ENCODE results near the gene PRKCA.

GRCh38 chr17:66508896-66509844 lies 206.8 kb downstream of the PRKCA start:
- TF ChIP-seq SUZ12 (IDR thresholded peaks at IDR 0.05; ENCODE audit: extremely low read depth, insufficient read depth, insufficient read length) (no peak), ZNF274 (IDR thresholded peaks at IDR 0.05; ENCODE audit: low read depth, low read length) (no peak)

Data from NT2/D1 (cell line).